HG03571 (cell line): Measurements from ENCODE around the gene XDH.

Experiments used
- ATAC-seq: cut with Tn5 transposase; IDR thresholded peaks from one replicate; pipeline ENCODE4 v1.9.1; 2021; ENCODE audit not compliant: unreplicated experiment

The XDH gene

DNA sequence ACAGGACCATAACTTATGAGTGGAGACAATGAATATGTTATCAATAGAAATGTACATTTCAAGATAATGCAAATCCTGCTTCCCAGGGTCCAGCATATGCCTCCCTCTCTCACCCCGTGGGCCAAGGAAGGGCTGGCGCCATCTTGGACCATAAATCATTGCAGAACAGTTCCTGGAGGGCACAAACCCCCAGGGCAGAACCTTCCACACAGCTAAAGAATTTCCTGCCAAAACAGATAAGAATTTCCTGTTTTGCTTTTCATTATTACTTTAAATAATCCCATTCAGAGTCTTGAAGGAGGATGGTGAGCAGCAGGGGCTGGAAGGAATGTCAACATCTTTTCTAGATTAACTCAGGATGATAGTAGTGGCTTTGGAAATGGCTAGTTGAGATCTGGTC, 126.9 kb downstream of the XDH start:
- no peak for ATAC-seq

DNA sequence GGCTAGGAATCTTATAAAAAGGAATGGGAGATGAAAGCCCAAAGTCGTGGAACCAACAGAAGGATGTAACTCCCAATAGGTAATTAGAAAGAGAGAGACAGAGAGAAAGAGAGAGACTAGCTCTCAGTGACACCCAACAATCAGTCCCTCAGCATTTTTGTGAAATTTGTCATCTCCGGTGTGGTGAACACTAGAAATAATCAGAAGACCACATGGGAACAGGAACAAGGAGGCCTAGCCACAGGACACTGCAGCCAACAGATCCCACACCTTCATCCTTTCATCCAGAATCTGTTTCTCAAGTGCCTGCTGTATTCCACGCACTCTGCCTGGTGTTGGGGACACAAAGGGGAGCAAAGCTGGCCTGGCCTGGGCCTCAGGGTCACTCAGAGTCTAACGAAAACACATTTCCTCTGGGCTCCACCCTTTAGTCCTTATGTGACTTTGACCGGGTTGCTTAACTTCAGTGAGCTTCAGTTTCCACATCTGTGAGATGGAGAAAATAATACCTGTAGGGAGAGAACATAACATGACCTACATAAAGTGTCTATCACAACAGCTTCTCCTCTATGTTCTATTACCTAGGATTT, 127.5 kb downstream of the XDH start:
- ATAC-seq = no peak

DNA sequence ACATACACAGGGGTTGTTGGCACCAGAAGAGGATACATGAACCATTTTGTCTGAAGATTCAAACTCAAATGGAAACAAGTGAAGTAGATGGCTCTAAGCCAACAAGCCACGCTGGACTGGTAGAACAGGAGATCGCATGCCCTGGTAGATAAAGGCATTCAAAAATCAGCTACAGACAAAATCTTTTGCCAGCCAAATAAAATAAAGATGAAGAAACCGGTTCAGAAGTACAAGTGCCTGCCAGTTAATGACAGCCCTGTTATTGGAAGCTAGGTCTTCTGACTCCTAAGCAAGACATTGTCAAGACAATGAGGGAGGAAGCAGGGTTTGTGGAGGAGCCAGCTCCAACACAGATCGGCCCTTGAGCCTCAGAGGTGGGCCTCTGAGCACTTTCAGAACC, 128.3 kb downstream of the XDH start:
- no peak for ATAC-seq
